Measurements from ENCODE around the gene ZNF662.

DNA sequence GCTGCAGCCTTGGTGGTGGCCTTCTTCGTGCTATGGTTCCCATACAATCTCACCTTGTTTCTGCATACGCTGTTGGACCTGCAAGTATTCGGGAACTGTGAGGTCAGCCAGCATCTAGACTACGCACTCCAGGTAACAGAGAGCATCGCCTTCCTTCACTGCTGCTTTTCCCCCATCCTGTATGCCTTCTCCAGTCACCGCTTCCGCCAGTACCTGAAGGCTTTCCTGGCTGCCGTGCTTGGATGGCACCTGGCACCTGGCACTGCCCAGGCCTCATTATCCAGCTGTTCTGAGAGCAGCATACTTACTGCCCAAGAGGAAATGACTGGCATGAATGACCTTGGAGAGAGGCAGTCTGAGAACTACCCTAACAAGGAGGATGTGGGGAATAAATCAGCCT lies 40.7 kb upstream of the ZNF662 start:
- TF ChIP-seq, protein P1, sequence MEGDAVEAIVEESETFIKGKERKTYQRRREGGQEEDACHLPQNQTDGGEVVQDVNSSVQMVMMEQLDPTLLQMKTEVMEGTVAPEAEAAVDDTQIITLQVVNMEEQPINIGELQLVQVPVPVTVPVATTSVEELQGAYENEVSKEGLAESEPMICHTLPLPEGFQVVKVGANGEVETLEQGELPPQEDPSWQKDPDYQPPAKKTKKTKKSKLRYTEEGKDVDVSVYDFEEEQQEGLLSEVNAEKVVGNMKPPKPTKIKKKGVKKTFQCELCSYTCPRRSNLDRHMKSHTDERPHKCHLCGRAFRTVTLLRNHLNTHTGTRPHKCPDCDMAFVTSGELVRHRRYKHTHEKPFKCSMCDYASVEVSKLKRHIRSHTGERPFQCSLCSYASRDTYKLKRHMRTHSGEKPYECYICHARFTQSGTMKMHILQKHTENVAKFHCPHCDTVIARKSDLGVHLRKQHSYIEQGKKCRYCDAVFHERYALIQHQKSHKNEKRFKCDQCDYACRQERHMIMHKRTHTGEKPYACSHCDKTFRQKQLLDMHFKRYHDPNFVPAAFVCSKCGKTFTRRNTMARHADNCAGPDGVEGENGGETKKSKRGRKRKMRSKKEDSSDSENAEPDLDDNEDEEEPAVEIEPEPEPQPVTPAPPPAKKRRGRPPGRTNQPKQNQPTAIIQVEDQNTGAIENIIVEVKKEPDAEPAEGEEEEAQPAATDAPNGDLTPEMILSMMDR (IDR thresholded peaks at IDR 0.05), result no peak
- TF ChIP-seq POLR2AphosphoS5 (IDR thresholded peaks at IDR 0.05) (no peak), POLR2A (IDR thresholded peaks at IDR 0.05) (no peak)

Measured in prostate gland (tissue), 2 donors.